Gastroesophageal sphincter (tissue), 3 donors: ENCODE results near the gene EIF3B.

Experiments used
- POLR2A ChIP-seq, 2 donors: fragments of 450-650 bp; IDR thresholded peaks; one replicate each; pipeline ENCODE4 v1.6.1; 2017; ENCODE audit warnings: antibody characterized with exemption in 2 of 2, mild to moderate bottlenecking in 2 of 2, moderate library complexity in 1 of 2
- TF ChIP-seq, protein P1 (sequence below), 4 experiments: fragments of 200-600 bp in 2 of 4; fragments of 450-650 bp in 2 of 4; sonication (generic) in 1 of 4; IDR thresholded peaks; one replicate each; pipeline ENCODE4 v1.5.1; 2017 to 2019; ENCODE audit warnings: antibody characterized with exemption in 4 of 4, mild to moderate bottlenecking in 2 of 4, moderate library complexity in 2 of 4

DNA sequence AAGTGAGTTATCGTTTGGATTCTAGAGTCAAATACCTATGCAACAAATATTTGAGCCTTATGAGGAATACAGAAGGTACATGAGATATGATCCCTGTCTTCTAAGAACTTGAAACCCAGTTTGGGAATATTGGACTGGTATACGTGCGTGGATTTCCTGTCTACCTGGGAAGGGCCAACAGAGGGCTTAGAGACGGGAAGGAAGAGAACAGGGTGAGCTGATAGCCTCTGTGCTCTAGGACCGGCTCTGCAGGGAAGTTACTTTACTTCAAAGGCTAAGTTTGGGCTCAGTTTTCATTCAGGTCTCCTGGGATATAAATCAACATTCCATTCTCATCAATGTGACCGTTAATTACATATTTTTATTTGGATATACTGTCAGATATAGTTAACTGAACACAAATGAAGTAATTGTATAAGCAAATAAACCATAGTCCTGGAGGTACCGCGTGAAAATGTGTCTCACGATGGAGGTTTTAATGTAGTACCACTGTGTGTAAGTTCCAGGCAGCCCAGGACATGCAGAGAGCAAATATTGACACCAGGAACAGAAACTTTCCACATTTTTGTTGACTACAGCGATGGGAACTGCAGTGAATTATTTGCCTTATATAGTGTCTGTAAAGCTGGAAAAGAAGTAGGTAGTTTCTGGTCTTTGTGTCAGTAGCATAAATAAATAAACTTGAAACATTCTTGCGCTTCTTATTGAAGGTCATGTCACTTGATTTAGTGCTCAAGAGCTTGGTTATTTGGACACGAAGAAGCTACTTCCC, 57.4 kb downstream of the EIF3B start:
- TF ChIP-seq POLR2A (IDR thresholded peaks at IDR 0.05), result no peak
- TF ChIP-seq, protein P1, sequence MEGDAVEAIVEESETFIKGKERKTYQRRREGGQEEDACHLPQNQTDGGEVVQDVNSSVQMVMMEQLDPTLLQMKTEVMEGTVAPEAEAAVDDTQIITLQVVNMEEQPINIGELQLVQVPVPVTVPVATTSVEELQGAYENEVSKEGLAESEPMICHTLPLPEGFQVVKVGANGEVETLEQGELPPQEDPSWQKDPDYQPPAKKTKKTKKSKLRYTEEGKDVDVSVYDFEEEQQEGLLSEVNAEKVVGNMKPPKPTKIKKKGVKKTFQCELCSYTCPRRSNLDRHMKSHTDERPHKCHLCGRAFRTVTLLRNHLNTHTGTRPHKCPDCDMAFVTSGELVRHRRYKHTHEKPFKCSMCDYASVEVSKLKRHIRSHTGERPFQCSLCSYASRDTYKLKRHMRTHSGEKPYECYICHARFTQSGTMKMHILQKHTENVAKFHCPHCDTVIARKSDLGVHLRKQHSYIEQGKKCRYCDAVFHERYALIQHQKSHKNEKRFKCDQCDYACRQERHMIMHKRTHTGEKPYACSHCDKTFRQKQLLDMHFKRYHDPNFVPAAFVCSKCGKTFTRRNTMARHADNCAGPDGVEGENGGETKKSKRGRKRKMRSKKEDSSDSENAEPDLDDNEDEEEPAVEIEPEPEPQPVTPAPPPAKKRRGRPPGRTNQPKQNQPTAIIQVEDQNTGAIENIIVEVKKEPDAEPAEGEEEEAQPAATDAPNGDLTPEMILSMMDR (IDR thresholded peaks at IDR 0.05), result no peak
